Esophagus squamous epithelium (tissue), 4 donors: Measurements from ENCODE around the gene GYPE.
"Not testable (repeated sequence)": the region's sequence is repeated elsewhere in the genome, so short reads cannot be mapped to it uniquely, and the experiment has no call there.

Experiments
- POLR2A ChIP-seq, 4 donors: fragments of 450-650 bp; IDR thresholded peaks; one replicate each; pipeline ENCODE4 v1.6.1; 2017; ENCODE audit warnings: antibody characterized with exemption in 4 of 4, mild to moderate bottlenecking in 4 of 4, moderate library complexity in 3 of 4
- TF ChIP-seq, protein P1 (sequence below), 6 experiments: fragments of 450-650 bp in 4 of 6; fragments of 200-600 bp in 2 of 6; sonication (generic) in 2 of 6; IDR thresholded peaks; one replicate each; pipeline ENCODE4 v1.5.1; 2016 to 2019; ENCODE audit warnings: antibody characterized with exemption in 6 of 6, mild to moderate bottlenecking in 4 of 6, moderate library complexity in 4 of 6

DNA sequence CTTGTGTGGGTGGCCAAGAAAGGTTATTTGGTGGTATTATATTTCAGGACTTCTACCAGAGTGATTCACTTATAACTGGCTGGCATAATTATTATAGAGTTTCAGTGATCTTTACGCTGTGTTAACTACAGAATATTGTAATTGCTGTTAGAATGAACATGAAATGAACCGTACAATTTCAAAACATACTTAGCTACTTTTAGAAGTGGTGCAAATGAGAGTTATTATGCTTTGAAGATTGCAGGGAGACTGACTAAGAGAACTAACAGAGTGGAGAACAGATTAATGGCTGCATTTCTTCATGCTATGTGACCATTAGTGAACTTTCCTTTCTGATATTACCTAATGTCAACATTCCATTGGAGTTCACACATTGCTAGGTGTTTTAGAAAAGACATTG, 71.7 kb downstream of the GYPE start:
- TF ChIP-seq, protein P1, sequence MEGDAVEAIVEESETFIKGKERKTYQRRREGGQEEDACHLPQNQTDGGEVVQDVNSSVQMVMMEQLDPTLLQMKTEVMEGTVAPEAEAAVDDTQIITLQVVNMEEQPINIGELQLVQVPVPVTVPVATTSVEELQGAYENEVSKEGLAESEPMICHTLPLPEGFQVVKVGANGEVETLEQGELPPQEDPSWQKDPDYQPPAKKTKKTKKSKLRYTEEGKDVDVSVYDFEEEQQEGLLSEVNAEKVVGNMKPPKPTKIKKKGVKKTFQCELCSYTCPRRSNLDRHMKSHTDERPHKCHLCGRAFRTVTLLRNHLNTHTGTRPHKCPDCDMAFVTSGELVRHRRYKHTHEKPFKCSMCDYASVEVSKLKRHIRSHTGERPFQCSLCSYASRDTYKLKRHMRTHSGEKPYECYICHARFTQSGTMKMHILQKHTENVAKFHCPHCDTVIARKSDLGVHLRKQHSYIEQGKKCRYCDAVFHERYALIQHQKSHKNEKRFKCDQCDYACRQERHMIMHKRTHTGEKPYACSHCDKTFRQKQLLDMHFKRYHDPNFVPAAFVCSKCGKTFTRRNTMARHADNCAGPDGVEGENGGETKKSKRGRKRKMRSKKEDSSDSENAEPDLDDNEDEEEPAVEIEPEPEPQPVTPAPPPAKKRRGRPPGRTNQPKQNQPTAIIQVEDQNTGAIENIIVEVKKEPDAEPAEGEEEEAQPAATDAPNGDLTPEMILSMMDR (IDR thresholded peaks at IDR 0.05) = not testable (repeated sequence)
- TF ChIP-seq POLR2A (IDR thresholded peaks at IDR 0.05) = not testable (repeated sequence)
